GM21529 (cell line): Measurements from ENCODE around the gene TRMT1.

ENCODE experiments used
- ATAC-seq: cut with Tn5 transposase; IDR thresholded peaks from one replicate; pipeline ENCODE4 v1.9.1; 2021; ENCODE audit not compliant: unreplicated experiment

TRMT1 gene

DNA sequence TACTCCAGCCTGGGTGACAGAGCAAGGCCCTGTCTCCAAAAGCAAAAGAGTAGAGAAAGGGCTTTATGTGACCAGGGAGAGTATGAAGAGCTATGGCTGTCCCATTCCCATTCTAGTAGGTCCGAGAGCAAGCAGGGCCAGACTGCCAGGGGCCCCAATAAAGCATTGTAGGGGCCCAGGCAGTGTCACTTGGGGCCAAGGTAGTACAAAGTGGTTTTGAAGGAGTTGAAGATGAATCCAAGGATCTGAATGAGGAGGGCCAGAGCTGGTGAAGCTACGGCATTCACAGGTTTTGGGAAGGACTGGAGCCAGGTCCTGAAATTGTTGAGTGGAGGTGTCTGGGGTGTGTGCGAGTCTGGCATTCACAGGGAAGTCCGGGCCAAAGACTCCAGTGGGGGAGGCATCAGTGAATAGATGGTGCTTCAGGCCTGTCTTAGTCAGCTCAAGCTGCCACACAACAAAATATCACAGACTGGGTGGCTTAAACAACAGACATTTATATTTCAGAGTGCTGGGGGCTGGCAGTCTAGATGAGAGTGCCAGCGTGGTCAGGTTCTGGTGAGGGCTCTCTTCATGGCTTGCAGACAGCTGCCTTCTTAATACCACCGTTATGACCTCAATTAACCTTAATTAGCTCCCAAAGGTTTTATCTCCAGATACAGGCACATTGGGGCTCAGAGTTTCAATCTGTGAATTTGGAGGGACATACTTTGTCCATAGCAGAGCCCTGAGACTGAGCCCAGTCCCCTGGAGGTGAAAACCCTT is 11.5 kb upstream of the TRMT1 start:
- ATAC-seq = no peak

DNA sequence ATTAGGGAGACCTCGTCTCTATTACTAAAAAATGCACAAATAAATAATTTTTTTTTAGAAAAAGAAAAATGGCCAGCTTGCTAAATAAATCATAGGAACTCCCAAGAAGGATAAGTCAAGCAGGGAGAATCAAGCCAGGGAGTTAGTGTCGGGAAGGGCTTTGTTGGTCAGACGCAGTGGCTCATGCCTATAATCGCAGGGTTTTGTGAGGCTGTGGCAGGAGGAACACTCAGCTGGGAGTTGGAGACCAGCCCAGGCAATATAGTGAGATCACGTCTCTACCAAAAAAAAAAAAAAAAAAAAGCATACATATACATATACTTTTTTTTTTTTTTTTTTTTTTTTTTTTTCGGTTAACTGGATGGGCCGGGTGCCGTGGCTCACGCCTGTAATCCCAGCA is 10.5 kb upstream of the TRMT1 start:
- no peak for ATAC-seq

DNA sequence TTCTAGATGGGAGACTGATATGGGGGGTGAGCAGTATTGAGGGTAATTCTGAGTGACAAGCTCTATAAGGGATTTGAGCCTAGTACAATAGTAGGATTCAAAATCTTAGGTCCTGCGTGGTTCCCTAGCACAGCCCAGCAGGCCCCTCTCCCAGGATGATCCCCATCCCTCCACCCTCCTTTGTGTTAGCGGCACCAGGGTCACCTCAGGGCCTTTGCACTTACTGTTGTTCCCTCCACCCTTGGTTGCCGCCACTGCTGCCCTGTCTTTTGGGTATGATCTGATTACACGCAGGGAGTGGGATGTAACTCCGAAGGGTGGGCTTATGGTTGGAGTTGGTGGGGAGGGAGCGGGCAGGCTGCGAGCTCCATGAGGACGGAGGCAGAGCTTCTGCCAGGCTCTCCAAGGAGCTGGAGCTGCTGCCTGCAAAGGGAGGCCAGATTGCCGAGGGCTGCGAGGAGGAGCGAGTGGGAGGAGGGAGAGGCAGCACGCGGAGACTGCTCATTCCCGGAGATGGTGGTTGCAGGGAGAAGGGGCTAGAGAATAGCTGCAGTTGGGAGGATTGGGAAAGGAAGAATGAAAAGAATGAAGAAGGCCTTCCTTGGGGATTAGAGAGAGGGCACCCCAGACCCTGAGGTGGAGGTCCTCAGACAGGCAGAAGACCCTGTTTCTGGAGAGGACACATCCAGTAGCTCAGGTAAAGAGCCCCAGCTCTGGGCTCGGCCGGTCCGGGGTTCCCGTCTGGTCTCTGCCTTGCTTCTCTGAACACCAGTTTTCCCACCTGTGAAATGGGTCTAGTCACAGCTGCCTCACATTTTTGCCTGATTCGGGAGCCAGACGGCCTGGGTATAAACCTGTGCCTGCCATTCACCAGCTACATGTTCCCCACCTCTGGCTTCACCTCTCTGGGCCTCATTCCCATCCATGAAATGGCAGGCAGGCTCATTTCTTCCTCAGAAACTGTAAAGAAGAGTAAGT is 6.7 kb upstream of the TRMT1 start:
- no peak for ATAC-seq

DNA sequence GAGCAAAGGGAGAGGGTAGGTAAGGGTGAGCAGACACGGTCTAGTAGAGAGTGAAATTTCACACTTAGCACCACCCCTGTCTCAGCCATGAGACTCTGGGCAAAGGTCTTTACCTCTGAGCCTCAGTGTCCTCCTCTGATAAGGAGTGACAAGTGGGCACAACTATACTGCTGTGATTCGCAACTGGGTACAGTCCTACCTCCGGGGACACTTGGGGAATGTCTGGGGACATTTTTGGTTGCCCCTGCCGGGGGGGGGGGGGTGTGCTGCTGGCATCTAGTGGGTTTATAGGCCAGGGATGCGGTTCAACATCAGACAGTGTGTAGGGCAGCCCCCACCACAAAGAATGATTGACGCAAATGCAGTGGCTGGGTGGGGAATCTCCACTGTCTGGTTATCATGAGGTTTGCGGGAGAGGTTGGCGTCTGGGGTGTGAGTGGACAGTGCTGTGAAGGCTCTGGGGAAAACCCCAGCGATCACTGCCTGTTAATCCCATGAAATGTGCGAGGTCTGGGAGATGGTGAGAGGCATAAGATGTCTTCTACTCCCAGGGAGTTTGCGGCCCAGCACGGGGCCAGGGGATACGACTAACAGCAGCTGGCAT is 5.8 kb upstream of the TRMT1 start:
- ATAC-seq = no peak

DNA sequence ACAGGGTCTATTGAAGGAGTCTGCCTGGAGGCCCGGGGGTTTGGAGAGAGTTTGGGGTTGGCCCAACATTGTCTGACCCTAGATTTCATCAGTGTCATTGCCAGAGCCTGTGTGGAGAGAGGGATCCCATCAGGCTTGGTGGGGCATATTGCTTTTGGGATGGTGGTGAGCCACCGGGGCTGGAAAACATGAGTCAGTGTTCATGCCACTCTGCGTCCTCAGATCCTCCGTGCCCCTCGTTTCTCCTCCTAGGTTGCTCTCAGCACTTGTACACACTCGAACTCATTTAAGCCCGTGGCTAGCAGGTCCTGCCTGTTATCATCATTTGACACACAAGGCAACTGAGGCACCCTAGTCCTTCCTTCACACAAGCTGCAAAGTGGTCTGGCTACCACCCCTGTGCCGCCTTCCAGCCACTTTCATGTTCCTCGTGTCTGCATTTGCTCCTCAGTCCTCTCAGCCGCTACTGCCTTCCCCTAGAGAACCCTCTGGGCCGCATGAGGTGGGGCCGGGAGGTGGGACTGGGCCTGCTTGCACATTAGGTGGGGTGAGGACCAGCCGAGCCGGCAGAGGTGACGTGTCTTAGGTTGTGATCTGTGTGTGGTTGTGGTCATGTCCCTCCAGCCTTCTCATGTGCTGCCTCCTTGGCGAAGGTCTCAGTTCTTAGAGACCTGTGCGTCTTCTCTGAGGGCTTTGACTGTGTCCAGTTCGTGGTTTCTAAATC is 5.2 kb upstream of the TRMT1 start:
- no peak for ATAC-seq

DNA sequence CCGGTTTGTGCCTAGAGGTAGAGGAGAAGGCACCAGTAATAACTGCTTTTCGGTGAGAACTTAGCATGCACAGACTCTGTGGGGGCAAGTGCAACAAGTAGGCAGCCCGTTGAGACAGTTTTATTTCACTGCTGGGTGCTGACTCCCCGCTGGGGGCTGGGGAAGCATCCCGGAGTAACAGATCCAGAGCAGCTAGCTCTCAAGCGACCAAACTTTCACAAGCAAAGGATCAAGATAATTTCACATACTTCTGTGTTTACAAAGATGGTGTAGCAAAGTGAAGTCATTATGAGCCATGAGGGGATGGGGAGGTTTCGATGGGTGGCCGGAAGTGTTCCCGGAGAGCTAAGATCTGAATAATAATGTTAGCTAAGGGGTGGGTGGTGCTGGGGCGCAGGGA is 4.3 kb upstream of the TRMT1 start:
- no peak for ATAC-seq

DNA sequence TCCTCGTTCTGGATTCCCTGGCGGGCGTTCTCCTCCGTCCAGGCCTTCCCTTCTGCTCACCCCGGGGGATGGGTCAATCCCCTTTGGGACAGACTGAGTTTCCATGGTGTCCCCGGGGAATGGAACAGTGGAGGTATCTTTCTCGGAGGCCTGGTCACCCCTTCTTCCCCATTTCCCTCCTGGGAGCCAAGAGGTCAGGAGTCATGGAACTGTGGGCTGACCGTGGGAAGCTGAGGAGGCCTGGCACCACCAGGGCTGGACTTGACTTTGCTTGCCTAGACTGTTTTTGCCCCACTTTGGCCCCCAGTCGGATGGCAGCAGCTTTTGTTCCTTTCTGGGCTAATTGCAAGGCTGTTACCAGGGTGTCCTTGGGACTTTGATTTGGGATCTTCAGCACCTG is 3.5 kb upstream of the TRMT1 start:
- ATAC-seq = no peak

DNA sequence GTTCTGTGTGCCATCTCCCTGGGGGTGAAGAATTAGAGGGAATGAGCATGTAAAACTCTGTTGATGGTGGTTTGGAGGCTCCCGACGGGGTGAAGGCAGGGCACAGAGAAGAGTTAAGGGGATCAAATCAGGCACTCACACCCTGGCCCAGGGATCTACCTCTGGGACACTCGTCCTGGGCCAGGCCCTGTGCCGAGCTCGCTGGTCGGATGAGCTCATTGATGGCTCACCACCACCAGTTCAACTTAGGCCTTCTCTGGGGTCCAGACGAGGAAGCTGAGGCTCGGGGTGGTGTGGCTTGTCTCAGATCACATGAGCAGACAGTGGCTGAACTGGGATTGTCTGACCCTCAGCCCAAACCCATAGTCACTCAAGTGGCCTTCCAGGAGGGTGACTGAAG is 3.1 kb upstream of the TRMT1 start:
- no peak for ATAC-seq

DNA sequence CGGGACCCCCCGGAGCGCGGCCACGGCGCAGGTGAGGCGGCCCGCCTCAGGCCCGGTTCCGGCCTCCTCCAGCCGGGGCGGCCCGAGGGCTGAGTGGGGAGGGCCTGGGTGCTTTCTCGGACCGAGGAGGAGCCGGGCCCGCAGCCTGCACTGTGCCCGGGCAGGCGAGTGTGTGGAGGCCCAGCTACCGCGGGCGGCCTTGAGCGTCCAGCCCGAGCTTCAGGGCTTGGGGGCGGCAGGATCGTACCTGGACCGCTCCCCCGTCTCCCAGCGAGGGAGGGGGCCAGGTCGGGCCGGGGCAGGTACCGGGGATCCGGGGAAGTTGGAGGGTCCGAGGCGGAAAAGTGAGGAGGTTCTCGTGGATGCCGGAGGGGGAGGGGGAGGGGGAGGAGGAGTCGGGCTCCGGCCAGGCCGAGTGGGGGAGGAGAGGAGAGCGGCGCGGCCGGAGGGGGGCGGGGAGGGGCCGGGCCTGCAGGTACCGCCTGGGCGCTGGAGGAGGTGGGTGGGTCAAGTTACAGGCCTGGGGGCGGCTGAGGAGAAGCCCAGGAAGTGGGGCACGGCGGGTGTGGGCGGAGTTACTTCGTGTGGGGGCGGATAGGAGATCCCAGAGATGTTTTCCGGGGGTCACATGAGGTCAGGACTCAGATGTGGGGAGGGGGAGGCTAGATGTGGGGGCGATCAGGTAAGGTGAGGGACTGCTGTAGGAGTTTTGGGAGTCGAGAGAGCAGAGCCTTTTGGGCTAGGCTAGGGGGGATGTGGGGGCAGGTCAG is 2.1 kb upstream of the TRMT1 start:
- ATAC-seq = peak; percentile 2

DNA sequence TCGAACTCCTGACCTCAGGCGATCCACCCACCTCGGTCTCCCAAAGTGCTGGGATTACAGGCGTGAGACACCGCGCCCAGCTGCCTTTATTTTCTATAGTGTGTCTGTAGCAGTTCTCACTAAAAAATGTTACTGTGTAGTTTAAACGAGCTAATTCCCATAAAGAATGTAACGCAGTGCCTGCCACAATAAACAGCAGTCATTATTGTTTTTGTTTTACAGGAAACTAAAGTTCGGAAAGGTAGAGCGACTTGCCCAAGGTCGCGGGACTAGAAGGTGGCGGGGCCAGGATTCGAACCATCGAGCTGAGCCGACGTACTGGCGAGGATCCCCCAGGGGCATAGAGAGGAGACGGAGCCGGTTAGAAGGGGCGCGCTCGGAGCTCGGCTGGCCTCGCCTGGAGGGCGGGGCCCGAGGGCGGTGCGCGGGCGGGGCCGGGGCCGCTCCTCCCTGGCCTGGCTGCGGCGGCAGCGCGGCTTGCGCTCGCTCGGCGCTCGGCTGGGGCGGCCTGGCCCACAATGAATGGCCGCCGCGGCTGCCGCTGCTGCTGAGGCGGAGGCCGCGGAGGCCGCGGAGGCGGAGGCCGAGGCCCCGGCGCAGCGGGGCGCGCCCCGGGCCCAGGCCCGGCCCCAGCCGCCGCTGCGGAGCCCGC is 1.4 kb upstream of the TRMT1 start, which contains the start of gene NACC1:
NACC1 (plus strand) TSS at position 493 of the 652 bp plus-strand sequence. CDS start 16,944 bp downstream, outside the sequence.
- ATAC-seq = peak; percentile 48

DNA sequence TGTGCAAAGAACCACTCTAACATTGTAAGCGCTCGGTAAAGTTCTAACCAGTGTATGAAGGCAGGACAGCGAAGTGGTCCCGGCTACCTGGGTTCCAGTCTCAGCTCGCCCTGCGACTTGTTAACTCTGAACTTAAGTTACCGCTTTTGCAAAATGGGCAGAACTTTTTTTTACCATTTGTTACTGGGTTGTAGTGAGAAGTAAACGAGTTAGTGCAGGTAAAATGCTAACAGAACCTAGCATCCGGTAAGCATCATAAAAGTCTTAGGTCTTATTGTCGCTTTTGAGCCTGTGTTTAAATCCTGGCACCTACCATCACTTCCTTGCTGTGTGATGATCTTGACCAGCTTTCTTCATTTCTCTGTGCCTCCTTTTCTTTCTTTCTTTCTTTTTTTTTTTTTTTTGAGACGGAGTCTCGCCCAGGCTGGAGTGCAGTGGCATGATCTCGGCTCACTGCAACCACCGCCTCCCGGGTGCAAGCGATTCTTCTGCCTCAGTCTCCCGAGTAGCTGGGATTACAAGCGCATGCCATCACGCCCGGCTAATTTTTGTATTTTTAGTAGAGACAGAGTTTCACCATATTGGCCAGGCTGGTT is 734 bp upstream of the TRMT1 start:
- ATAC-seq = no peak

DNA sequence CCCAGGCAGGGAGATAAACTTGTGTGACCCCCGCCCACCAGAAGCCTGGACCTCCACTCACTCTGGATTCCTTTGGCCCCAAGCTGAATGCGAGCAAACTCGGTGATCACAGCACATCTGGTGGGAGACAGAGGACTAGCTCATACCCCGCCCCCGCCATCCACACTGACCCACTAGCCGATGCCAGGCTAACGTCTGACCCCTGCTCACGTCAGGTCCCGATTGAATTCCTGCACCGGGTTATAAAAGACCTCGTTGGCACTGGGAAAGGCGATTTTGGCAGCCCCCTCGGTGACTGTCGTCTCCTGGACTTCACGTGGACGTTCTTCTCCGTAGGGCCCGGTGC is 631 bp downstream of the TRMT1 start:
- ATAC-seq = no peak

DNA sequence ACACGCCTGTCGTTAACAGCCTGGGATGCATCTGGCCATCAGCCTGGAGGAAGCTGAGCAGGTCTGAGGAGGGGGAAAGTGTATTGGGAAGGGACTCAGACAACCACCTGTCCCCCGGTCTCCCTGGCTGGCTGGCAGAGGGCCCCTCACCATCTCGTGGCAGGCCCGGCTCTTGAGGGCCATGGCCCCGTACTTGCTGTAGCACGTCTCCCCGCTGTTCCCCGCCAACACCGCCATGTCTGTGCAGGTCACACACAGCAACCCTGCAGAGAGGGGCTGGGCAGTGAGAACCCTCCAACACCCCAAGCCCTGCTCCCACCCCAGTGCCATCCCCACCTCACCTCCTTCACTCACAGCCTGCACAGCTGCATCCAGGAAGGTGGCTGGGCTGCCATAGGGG is 4.0 kb downstream of the TRMT1 start:
- no peak for ATAC-seq

DNA sequence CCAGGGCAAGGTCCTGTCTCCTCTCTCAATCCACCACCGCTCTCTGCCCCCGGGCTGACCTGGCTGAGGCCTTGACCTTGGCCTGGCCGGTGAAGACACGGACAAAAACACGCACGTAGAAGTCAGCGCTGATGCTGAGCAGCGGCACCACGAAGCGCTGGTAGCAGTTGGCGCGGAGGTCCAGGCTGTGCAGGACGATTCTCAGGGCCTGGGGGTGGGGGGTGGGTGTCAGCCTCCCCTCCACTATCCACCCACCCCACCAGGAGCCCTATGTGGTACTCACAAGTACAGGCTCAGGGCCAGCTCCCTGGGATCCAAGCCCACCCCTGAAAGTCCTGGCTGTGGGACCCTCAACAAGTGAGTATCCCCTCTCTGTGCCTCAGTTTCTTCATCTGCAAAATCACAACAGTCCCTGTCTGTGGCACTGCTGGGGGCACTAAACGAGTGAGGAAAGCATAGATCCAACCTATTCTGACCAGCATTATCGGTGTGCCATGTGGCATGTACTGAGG is 6.4 kb downstream of the TRMT1 start:
- no peak for ATAC-seq

DNA sequence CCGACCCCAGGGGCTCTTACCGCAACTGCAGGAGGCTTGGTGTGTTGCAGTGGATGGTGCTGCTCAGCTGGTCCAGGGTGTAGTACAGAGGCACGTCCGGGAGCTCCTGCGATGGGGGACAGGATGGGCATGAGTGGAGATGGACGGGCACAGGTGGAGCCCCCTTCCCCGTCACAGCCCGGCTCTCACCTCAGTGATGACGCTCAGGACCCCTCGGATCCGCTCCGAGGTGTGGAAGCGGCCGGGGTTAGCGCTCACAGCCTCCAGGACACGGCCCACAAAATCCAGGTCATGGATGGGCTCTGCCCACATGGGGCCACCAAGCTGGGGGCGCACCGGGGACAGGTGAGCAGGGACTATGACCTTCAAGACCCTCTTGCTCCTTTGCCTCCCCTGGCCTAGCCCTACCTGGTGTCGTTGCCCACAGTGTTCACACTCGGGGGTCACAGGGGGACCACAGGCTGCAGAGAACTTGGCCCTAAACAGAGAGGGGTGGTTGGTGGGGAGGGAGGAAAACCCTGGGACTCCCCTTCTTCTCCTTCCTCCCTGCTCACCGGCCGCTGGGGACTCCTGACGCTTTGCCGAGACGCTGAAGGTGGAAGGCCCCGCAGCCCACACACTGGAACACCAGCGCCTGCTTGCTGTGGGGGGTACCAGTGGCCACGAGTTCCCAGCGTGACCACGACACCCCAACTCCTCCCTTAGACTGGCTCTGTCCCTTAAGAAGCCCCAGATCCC is 7.0 kb downstream of the TRMT1 start:
- no peak for ATAC-seq

DNA sequence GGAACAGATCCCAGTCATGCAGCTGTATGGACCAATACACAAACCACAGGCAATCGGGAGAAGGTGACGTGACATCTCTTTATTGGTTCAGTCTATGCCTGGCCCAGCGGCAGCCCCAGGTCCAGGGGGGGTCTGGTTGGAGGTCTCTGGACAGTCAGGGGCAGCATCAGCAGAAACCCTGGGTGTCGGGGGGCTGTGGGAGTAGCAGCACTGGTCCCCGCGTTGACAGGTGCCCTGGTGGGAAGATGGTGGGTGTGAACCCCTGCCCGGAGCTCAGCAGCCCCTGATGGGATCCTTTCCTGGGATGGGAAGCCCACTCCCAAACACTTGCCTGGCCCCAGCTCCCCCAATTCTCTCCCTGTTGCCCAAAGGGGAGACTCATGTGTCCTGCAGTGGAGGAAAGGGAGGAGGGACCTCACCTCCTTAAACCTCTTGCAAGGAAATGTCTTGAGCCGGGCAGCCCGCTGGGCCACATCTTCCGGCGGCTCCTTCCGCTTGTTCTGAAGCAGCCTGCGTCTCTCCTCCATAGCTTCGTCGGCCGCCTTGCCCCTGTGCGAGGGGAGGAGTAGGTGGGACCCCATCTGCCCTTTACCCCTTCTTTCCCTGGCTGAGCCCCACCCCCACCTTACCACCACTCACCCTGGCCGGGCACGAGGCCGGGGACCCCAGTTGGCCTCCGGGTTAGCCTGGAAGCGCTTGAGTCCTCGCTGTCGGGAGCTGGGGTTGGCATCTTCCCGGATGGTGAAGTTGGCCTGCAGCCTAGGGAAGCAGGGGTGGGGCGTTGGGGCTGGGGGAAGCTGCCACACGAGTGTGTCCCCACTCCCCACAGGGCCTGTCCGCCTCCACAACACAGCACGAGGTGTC is 11.5 kb downstream of the TRMT1 start:
- no peak for ATAC-seq

DNA sequence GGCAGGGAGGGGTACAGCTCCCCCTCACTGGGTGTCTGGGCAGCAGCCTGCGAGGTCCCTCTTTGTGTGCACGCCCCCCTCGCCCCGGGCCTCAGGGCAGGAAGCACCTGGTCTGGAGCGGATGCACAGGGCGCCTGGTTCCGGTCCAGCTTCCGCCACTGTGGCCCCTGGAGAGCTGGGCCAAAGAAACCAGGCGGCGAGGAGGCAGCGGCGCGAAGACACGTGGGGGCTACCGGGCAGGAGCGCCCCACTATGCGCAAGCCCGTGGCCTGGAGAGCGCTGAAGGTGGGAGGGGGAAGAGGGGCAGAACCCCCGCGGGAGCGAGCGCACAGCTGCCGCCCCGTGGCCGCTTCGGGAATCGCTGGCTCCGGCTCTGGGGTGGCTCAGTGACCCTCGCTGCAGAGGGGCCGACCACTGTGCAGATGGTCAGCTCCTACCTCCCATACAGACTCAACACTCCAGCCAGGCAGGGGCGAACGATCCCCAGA is 12.1 kb downstream of the TRMT1 start:
- ATAC-seq = peak; percentile 31
